ENCODE measurements around the gene GHRL.

DNA sequence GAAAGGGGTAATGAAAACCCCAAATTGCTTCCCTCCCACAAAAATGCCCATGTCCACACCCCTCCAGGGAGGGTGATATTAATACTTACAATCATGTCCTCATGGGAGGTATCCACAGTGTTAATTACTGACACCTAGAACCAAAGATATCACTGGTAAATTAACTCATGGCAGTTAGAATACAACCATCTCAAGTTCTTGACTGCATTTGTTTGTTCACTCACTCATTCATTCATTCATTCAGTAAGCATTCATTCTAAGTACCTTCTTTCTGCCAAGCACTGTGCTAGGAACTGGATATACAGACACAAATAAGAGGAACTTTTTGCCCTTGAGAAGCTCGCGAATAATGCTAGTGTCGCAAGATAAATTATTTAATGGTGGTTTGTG lies 25.2 kb upstream of the GHRL start:
- TF ChIP-seq POLR2A (IDR thresholded peaks at IDR 0.05): no peak
- TF ChIP-seq CTCF (IDR thresholded peaks at IDR 0.05): no peak

All from esophagus squamous epithelium (tissue), 4 donors.